ENCODE data around the gene LRRD1.
A peak's percentile ranks its signal among the peaks of the same experiment; 100 is the strongest.
"Not testable (repeated sequence)": the region's sequence is repeated elsewhere in the genome, so short reads cannot be mapped to it uniquely, and the experiment has no call there.

The LRRD1 gene

GRCh38 chr7:92137557-92137956, 41.4 kb downstream of the LRRD1 start:
- DNase-seq: no peak

DNA sequence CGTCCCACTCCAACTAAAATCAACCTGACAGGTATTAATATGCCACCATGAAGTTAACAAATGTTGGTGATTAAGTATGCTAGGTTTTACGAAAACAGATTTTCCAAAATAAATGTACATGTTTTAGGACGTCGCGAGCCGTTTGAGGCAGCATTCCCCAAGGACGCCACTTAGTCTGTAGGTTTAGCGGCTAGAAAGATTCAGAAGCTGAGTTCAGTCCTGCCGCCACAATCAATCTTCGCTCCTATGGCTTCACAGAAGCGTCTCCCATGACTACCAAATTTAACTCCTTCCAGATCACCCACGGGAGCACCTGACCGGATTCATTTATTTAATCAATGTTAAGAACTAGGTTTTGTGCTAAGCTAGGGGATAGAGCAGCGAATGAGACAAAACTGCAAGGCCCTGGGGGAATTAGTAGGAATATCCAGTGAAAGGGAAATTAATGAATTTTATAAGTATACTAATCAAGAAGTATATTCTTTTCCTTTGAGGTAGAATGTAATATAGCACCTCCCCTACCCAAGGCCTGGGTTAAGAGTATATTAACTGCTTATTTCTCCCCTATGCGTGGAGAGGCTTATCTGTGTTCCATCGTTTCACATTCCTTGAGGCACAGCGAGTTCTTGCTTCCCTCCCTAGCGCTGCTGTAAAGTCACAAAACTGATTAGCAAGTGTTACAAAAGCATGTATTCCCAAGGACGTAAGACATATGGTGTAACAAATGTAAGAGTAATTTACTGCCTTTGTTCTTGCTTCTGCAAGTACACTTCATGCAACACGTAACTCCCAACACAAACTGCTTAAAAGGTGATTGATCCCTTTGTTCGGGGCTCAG, 43.7 kb downstream of the LRRD1 start:
- peak; percentile 29 for DNase-seq

- peak; percentile 93 for DNase-seq
These were observed 44.5 kb downstream of the LRRD1 start, which contains the start of gene CYP51A1 for GRCh38 chr7:92134271-92135051. Gene CYP51A1 (minus strand): TSS chr7:92134477. CDS start chr7:92134364, 113 bp downstream.

- peak; percentile 57 for DNase-seq
These were observed 45.1 kb downstream of the LRRD1 start for GRCh38 chr7:92133737-92134270.

- no peak for DNase-seq
These were observed 45.7 kb downstream of the LRRD1 start for GRCh38 chr7:92133133-92133736.

- DNase-seq: no peak
These were observed 47.1 kb downstream of the LRRD1 start for GRCh38 chr7:92131764-92132330.

DNA sequence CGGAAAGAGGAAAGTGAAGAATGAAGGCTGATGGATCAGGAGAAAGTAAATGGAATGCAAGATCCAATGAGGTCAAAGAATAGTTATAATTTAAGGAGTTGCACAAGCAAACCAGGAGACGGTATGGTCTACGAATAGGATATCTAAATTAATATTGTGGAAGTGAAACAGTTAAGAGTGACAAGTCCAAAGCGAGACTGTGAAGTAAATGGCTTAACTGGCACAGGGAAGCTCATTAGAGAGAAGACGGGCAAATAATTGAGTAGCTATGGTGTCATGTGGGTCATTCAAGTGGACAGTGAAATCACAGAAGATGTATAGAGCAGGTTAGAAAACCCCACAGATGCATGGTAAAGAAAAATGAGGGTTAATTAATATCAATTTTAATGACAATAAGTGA, 47.8 kb downstream of the LRRD1 start:
- DNase-seq: no peak

DNA sequence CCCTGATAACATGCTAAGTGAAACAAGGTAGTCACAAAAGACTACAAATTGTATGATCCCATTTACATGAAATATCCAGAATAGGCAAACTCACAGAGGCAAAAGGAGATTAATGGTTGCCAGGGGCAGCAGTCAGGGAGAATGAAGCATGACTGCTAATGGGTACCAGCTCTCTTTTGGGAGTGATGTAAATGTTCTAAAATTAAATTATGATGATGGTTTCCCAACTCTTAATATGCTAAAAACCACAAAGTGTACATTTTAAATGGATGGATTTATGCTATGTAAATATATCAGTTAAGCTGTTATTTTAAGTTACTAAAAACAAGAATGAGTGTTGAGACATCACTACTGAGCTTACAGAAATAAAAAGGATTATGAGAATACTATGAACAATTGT, 57.3 kb downstream of the LRRD1 start:
- no peak for DNase-seq

- DNase-seq: no peak
These were observed 59.7 kb downstream of the LRRD1 start for GRCh38 chr7:92119213-92119759.

DNA sequence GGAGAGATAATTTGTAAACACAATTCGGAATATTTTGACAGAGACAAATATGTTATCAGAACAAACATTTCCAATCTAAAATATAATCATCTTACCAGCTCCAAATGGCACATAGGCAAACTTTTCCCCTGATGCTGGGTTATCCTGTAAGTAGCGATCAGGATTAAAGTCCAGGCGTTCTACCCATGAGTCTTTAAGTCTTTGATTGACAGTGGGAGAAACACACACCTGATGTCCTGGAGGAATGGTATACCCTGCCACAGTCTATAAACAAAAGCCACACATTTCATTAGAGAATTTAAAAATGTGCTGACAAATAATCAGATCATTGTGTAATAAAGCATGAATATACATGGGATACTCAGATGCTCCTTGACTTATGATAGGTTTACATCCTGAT, 62.0 kb downstream of the LRRD1 start:
- no peak for DNase-seq

GRCh38 chr7:92115821-92116220, 63.1 kb downstream of the LRRD1 start:
- no peak for DNase-seq

- no peak for DNase-seq
These were observed 68.1 kb downstream of the LRRD1 start for GRCh38 chr7:92110857-92111256.

GRCh38 chr7:92108821-92109220, 70.1 kb downstream of the LRRD1 start:
- no peak for DNase-seq

- not testable (repeated sequence) for DNase-seq
These were observed 76.1 kb downstream of the LRRD1 start for GRCh38 chr7:92102862-92103261.

GRCh38 chr7:92100534-92100933, 78.4 kb downstream of the LRRD1 start:
- DNase-seq: no peak

GRCh38 chr7:92095380-92095779, 83.6 kb downstream of the LRRD1 start:
- DNase-seq: no peak

Measured in CD4-positive, alpha-beta T cell treated with Interleukin-17A for 4 hours (primary cell).